IMR-90 (cell line): ENCODE results near the gene ARHGAP15. TPM values are rescaled to one million over a fixed set of nuclear protein-coding genes. Genes with fewer than 3 reads are reported as not detected.

ENCODE experiments used
- ATAC-seq: fragments of 200-7000 bp; cut with Tn5 transposase; 2 replicates; pipeline ENCODE4 v1.9.1; 2020; ENCODE audit warnings: low read depth, mild to moderate bottlenecking, moderate library complexity
- BruUV-seq: library from RNA; stranded (reverse); fragments of 400-500 nt; replicated peaks from 2 replicates; lab custom pipeline; 2021; lab: Mats Ljungman, UMichigan
- CTCF ChIA-PET: fragments of 300-600 bp; formaldehyde crosslinking; extraction: SDS; loops from one replicate; lab custom pipeline; 2021; ENCODE audit warnings: antibody characterized with exemption; lab: Yijun Ruan, JAX
- POLR2A ChIA-PET: fragments of 300-600 bp; sonication (Branson Sonifier 250); formaldehyde crosslinking; loops from one replicate; lab custom pipeline; 2022; ENCODE audit warnings: antibody characterized with exemption; ENCODE audit not compliant: unreplicated experiment; lab: Charles Lee
- DNase-seq: peaks from one replicate; pipeline ENCODE4 v3.0.0; 2013
- H2AFZ ChIP-seq: replicated peaks from 2 replicates; pipeline ENCODE3; 2013; ENCODE audit warnings: low read length, mild to moderate bottlenecking; ENCODE audit not compliant: poor library complexity
- H2AK5ac ChIP-seq: 2 replicates; pipeline ENCODE4 v1.6.1; 2013; ENCODE audit warnings: low read depth, low read length, inconsistent platforms
- H2AK9ac ChIP-seq: replicated peaks from 2 replicates; pipeline ENCODE3; 2013; ENCODE audit warnings: mild to moderate bottlenecking, low read depth, low read length, moderate library complexity; ENCODE audit not compliant: poor library complexity
- H2BK120ac ChIP-seq: 2 replicates; pipeline ENCODE4 v1.6.1; 2013; ENCODE audit warnings: low read depth, low read length, inconsistent platforms
- H2BK15ac ChIP-seq: 3 replicates; pipeline ENCODE4 v1.6.1; 2013; ENCODE audit warnings: low read depth, low read length, inconsistent platforms
- H2BK20ac ChIP-seq: 2 replicates; pipeline ENCODE4 v1.6.1; 2013; ENCODE audit warnings: low read depth, mild to moderate bottlenecking, inconsistent platforms, low read length, moderate library complexity
- H2BK5ac ChIP-seq: 2 replicates; pipeline ENCODE4 v1.6.1; 2013; ENCODE audit warnings: mild to moderate bottlenecking, low read depth, low read length, inconsistent platforms; ENCODE audit not compliant: poor library complexity, severe bottlenecking
- H3K14ac ChIP-seq: replicated peaks from 2 replicates; pipeline ENCODE4 v1.6.1; 2013; ENCODE audit warnings: low read depth, low read length, inconsistent platforms
- H3K18ac ChIP-seq: 2 replicates; pipeline ENCODE4 v1.6.1; 2013; ENCODE audit warnings: low read depth, low read length, control low read depth
- H3K23ac ChIP-seq: 2 replicates; pipeline ENCODE4 v1.6.1; 2013; ENCODE audit warnings: low read depth, low read length, inconsistent platforms
- H3K27ac ChIP-seq: 2 replicates; pipeline ENCODE4 v1.5.1; 2013; ENCODE audit warnings: mild to moderate bottlenecking, control low read depth, low read length; ENCODE audit not compliant: insufficient read depth
- H3K27me3 ChIP-seq: 2 replicates; pipeline ENCODE4 v1.6.1; 2013; ENCODE audit warnings: low read length; ENCODE audit not compliant: control insufficient read depth, insufficient read depth
- H3K36me3 ChIP-seq: 2 replicates; pipeline ENCODE4 v1.6.1; 2013; ENCODE audit warnings: low read length, mixed read lengths; ENCODE audit not compliant: control insufficient read depth, insufficient read depth
- H3K4ac ChIP-seq: 2 replicates; pipeline ENCODE4 v1.6.1; 2013; ENCODE audit warnings: low read depth, low read length, inconsistent platforms
- H3K4me1 ChIP-seq: 2 replicates; pipeline ENCODE4 v1.6.1; 2013; ENCODE audit warnings: low read length, mixed read lengths; ENCODE audit not compliant: control insufficient read depth, insufficient read depth
- H3K4me2 ChIP-seq: 2 replicates; pipeline ENCODE4 v1.6.1; 2013; ENCODE audit warnings: low read depth, mild to moderate bottlenecking, control low read depth, low read length, moderate library complexity
- H3K4me3 ChIP-seq: 2 replicates; pipeline ENCODE4 v1.5.1; 2013; ENCODE audit warnings: low read depth, mild to moderate bottlenecking, control low read depth, low read length, moderate library complexity; ENCODE audit not compliant: insufficient read depth
- H3K56ac ChIP-seq: 2 replicates; pipeline ENCODE4 v1.6.1; 2013; ENCODE audit warnings: low read length, inconsistent platforms; ENCODE audit not compliant: insufficient read depth; ENCODE audit errors: extremely low read depth
- H3K79me1 ChIP-seq, 2 experiments: 2 replicates each; pipeline ENCODE4 v1.6.1; 2013; ENCODE audit warnings: low read length in 2 of 2, inconsistent platforms in 1 of 2, low read depth in 1 of 2
- H3K9ac ChIP-seq: 2 replicates; pipeline ENCODE4 v1.6.1; 2013; ENCODE audit warnings: low read depth, low read length, control low read depth
- H3K9me1 ChIP-seq: 2 replicates; pipeline ENCODE4 v1.6.1; 2013; ENCODE audit warnings: low read length, inconsistent platforms; ENCODE audit not compliant: insufficient read depth
- H3K9me3 ChIP-seq: 2 replicates; pipeline ENCODE4 v1.6.1; 2013; ENCODE audit warnings: low read length; ENCODE audit not compliant: control insufficient read depth, insufficient read depth
- H4K20me1 ChIP-seq: 2 replicates; pipeline ENCODE4 v1.6.1; 2013; ENCODE audit warnings: low read length, inconsistent platforms; ENCODE audit not compliant: insufficient read depth
- H4K5ac ChIP-seq: 2 replicates; pipeline ENCODE4 v1.6.1; 2013; ENCODE audit warnings: mild to moderate bottlenecking, low read depth, low read length, control low read depth
- H4K8ac ChIP-seq, 2 experiments: 2 replicates each; pipeline ENCODE4 v1.6.1; 2013; ENCODE audit warnings: low read depth in 2 of 2, low read length in 2 of 2, control low read depth in 1 of 2, inconsistent platforms in 1 of 2
- H4K91ac ChIP-seq: 2 replicates; pipeline ENCODE4 v1.6.1; 2013; ENCODE audit warnings: low read depth, low read length, inconsistent platforms; ENCODE audit not compliant: insufficient read depth
- WGBS, 2 experiments: methylation state at CpG; one replicate each; pipeline versions ENCODE4 v1.1.5 to v1.1.7; 2013; ENCODE audit warnings: missing lambda C conversion rate in 2 of 2; ENCODE audit not compliant: insufficient read length in 1 of 2; ENCODE audit errors: extremely low coverage in 2 of 2; 5-methylcytosine and 5-hydroxymethylcytosine counted together
- dilution Hi-C: fragments of 300-500 bp; cut with HindIII; formaldehyde crosslinking; loops from one replicate; pipeline ENCODE4 v1.14.3; 2018; ENCODE audit warnings: low sequenced_read_pairs; ENCODE audit not compliant: unreplicated experiment
- in situ Hi-C: fragments of 300-500 bp; cut with MboI; formaldehyde crosslinking; loops from 3 replicates; pipeline ENCODE4 v1.14.3; 2019; ENCODE audit warnings: low sequenced_read_pairs, inconsistent platforms, mixed read lengths
- intact Hi-C: fragments of 100-400 bp; cut with micrococcal nuclease; formaldehyde crosslinking; loops from 2 replicates; pipeline ENCODE4 v1.10.0; 2022
- polyA plus RNA-seq, 3 experiments: library from polyadenylated mRNA; depleted of rRNA; stranded (reverse); fragments of >200 nt; gene quantifications; 2 replicates each; pipeline ENCODE4 v1.2.3, GENCODE V29; 2012; ENCODE audit warnings: low replicate concordance in 1 of 3
- total RNA-seq: library from RNA; depleted of rRNA; stranded (reverse); fragments of >200 nt; gene quantifications from 2 replicates; pipeline ENCODE4 v1.2.3, GENCODE V29; 2012
- TF ChIP-seq, protein P1 (sequence below): fragments of 150-350 bp; IDR thresholded peaks from 2 replicates; pipeline ENCODE4 v1.6.1; 2016; ENCODE audit warnings: low read depth, mild to moderate bottlenecking, low read length, moderate library complexity, borderline replicate concordance

The ARHGAP15 gene
- total and polyA plus RNA-seq, 2 of the 4 experiments (the other 2 are of a cell fraction) = not detected

DNA sequence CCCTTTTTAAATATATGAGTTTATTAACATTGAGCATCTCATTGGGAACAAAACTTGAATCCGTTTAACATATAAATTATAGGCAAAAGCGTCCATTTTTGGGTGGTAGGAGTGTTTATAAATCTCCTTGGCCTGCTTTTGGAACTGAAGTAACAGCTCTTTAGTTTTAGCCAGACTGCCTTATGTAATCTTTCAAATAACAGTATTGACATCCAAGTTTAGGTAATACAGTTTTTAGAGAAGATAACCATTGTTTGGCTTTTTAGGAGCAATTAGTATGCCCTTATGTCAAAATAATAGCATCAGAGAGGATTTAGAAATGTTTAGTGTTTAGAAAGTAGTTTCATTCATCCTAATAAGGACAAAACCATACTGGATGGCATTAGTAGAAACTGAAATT, 361.9 kb downstream of the ARHGAP15 start:
- Histone ChIP-seq H3K27ac (no peak overlapping the region), H3K56ac (no peak overlapping the region), H2AK5ac (no peak overlapping the region), H4K91ac (no peak overlapping the region), H2AK9ac (no peak overlapping the region), H3K18ac (no peak overlapping the region), H3K23ac (no peak overlapping the region), H3K9me3 (no peaks in the 10 kb centered on the region), H3K36me3 (no peaks in the 10 kb centered on the region), H3K9me1 (no peaks in the 10 kb centered on the region), H3K14ac (no peak overlapping the region), H3K27me3 (no peaks in the 10 kb centered on the region), H3K4me3 (no peak overlapping the region), H2BK20ac (no peak overlapping the region), H4K8ac (no peak overlapping the region), H2BK120ac (no peak overlapping the region), H4K5ac (no peak overlapping the region), H3K4ac (no peak overlapping the region), H3K9ac (no peak overlapping the region), H2BK15ac (no peak overlapping the region), H2BK5ac (no peak overlapping the region), H2AFZ (no peak overlapping the region), H4K20me1 (no peaks in the 10 kb centered on the region), H3K4me2 (no peak overlapping the region), H3K79me1 (no peaks in the 10 kb centered on the region), H3K4me1 (0 out of 2 replicates have a peak, but pooled peaks cover 1% of the 10 kb centered on the region)
- TF ChIP-seq, protein P1, sequence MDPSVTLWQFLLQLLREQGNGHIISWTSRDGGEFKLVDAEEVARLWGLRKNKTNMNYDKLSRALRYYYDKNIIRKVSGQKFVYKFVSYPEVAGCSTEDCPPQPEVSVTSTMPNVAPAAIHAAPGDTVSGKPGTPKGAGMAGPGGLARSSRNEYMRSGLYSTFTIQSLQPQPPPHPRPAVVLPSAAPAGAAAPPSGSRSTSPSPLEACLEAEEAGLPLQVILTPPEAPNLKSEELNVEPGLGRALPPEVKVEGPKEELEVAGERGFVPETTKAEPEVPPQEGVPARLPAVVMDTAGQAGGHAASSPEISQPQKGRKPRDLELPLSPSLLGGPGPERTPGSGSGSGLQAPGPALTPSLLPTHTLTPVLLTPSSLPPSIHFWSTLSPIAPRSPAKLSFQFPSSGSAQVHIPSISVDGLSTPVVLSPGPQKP = no peak
- no TSS peak for BruUV-seq
- intact Hi-C loops (no loop called here), dilution Hi-C loops (no loop called here), in situ Hi-C loops (no loop called here)
- no CpG with 5 or more reads among the region's 2 CpGs for WGBS, 2 experiments
- CTCF ChIA-PET = no interaction called here
- DNase-seq (no peak), ATAC-seq (no peak)
- POLR2A ChIA-PET = no interaction called here
